Measurements from ENCODE around the gene ABCC11. TPM values are rescaled to one million over a fixed set of nuclear protein-coding genes. Genes with fewer than 3 reads are reported as not detected.
"Not testable (repeated sequence)": the region's sequence is repeated elsewhere in the genome, so short reads cannot be mapped to it uniquely, and the experiment has no call there.

Gene ABCC11
- total RNA-seq, 2 experiments from 2014 or later = 0.15 to 0.17 TPM

GRCh38 chr16:48168075-48168474 is 79.3 kb downstream of the ABCC11 start:
- POLR2A ChIA-PET = no interaction called here
- CTCF ChIA-PET = no interaction called here

- CTCF ChIA-PET = interaction anchor here (0.6 kb wide), 1 partner anchor 449 kb away, joined by 3 read pairs; no protein-coding TSS in a partner anchor
- POLR2A ChIA-PET = not testable (repeated sequence)
These were observed 80.7 kb downstream of the ABCC11 start for GRCh38 chr16:48166617-48167016.

DNA sequence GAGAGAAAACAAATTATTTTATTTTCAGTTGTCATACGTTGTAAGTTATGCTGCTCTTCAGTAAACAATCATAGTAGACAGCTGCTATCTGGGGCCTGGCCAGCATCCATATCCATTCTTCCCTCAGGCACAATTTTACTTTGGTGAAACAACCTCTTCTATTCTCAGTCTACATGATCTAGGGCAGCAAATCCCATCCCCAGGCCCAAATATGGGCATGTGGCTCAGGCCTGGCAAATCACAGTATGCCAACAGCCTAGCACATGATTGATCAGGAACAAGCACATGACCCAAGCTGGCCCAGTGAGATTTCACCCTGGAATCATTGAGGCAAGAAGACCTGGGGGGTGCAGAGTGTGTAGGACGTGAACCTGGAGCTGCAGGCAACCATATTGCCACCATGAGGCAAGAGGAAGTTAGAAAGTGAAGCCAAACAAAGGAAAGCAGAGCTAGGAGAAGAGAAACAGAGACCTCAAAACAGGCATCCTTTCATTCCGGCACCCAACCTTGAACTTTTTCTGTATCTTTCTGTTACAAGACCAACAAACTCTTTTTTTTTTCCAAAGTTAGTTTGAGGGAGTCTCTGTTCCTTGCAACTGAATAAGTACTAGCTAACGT is 81.3 kb downstream of the ABCC11 start:
- ChIA-PET CTCF (interaction anchor here (1.1 kb wide), 1 partner anchor 31 kb away, joined by 3 read pairs; no protein-coding TSS in a partner anchor), POLR2A (no interaction called here)

DNA sequence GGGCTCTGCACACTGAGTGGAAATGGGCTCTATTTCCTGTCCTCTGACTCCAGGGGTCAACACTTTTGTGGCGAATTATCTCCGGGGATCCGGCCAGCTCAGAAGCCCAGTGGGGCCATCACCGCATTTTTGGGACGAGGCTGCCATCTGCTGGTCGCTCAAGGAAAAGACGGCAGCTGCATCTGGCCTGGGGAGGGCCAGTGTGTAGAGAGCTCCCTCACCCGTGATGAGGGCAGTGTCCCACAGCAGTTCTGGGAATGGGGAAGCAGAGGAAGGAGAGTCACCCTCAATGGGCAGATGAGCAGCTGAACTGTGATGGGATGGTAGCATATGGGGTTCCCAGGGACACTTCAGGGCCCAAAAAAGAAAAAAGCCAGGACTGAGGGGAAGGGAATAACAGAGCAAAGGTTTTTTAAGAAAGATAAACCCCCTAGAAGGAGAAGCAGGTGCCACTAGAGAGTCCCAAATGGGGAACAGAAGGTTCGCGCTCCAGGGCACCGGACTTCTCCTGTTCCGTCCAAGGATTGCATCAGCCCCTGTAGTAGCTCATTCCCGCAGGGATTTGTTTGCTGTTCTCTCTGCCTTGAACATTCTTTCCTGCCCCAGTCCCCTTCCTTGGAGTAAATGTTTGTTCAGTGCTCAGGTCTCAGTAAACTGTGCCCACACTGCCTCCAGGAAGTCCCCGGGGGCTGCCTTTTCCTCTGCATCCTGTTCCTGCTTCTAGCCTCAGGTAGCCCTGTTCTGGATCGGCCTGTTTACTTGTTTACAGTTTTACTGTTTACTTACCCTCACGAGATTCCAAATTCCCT is 82.2 kb downstream of the ABCC11 start:
- ChIA-PET CTCF (interaction anchor here (0.6 to 2.2 kb wide), 7 partner anchors 9 to 1127 kb away, joined by 3 to 7 read pairs (median 5); no protein-coding TSS in a partner anchor), POLR2A (interaction anchor here (0.5 kb wide), 1 partner anchor 67 kb away, joined by 6 read pairs; no protein-coding TSS in a partner anchor)

- POLR2A ChIA-PET = no interaction called here
- CTCF ChIA-PET = no interaction called here
These were observed 84.4 kb downstream of the ABCC11 start for GRCh38 chr16:48162839-48163410.

GRCh38 chr16:48161906-48162305 is 85.4 kb downstream of the ABCC11 start:
- POLR2A ChIA-PET = no interaction called here
- CTCF ChIA-PET = no interaction called here

- ChIA-PET CTCF (no interaction called here), POLR2A (no interaction called here)
These were observed 86.8 kb downstream of the ABCC11 start for GRCh38 chr16:48160575-48160974.

DNA sequence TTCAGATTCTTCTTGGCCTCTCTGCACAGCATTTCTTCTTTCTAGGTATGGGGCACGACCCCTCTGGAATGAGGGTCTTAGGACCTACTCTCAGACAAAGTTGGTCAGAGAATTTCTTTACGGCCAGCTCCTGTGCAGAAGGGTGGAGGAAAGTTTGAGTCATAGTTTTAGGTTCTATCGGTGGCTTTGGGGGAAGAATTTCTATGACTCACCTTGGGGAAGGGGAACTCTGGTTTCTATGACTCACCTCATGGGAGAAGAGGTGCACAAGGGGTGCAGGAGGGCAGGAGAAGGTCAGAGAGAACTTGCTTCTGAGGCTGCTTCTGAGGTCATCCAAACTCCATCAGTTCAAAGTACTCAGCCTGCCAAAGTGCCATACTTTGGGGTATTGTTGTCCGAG is 89.0 kb downstream of the ABCC11 start:
- ChIA-PET CTCF (no interaction called here), POLR2A (interaction anchor here (0.7 kb wide), 1 partner anchor 35 kb away, joined by 3 read pairs; no protein-coding TSS in a partner anchor)

DNA sequence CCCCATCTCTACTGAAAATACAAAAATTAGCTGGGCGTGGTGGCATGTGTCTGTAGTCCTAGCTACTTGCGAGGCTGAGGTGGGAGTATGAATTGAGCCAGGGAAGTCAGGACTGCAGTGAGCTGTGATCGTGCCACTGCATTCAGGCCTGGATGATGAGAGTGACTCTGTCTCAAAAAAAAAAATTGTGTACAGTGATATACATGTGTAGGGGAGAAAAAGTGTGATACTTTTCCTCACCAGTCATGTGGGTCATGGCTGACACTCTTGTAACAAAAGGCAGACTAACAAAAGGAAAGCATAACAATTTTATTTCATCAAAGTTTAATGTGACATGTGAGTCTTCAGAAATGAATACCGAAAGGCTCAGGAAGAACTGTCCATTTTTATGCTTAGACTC is 89.5 kb downstream of the ABCC11 start:
- CTCF ChIA-PET = no interaction called here
- POLR2A ChIA-PET = interaction anchor here (0.7 kb wide), 1 partner anchor 35 kb away, joined by 3 read pairs; no protein-coding TSS in a partner anchor

GRCh38 chr16:48157302-48157701 is 90.0 kb downstream of the ABCC11 start:
- ChIA-PET CTCF (interaction anchor here (0.8 to 1.5 kb wide), 2 partner anchors 33 to 1139 kb away, joined by 3 to 4 read pairs; no protein-coding TSS in a partner anchor), POLR2A (no interaction called here)

- ChIA-PET CTCF (interaction anchor here (0.8 to 1.5 kb wide), 3 partner anchors 19 to 1139 kb away, joined by 3 to 4 read pairs (median 3); no protein-coding TSS in a partner anchor), POLR2A (no interaction called here)
These were observed 90.5 kb downstream of the ABCC11 start for GRCh38 chr16:48156790-48157209.

- POLR2A ChIA-PET = no interaction called here
- CTCF ChIA-PET = interaction anchor here (1.0 to 1.5 kb wide), 2 partner anchors 19 to 1138 kb away, joined by 3 read pairs; no protein-coding TSS in a partner anchor
These were observed 91.2 kb downstream of the ABCC11 start, which contains the start of gene ABCC12 for GRCh38 chr16:48155926-48156789. TSS of gene ABCC12 (minus strand) at chr16:48155993. CDS start at chr16:48146424, 9,569 bp downstream.

DNA sequence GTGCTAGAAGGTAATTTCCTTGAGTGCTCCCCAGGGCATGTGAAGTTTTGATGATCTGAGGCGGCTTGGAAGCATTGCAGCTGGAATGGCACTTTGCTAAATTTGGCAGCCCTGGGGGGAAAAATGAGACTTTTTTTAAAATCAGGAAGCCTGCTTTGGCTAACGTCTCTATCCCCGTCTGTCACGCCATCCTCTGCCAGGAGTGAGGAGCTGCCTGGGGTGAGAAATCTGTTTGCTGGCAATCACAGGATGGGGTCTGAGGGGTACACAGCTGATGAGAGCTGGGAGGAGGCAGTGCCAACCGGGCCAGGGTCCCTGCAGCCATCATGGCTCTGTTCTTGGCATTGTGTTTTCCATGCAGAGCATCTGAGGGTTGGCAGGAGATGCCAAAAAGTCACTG is 93.6 kb downstream of the ABCC11 start:
- ChIA-PET POLR2A (no interaction called here), CTCF (no interaction called here)

DNA sequence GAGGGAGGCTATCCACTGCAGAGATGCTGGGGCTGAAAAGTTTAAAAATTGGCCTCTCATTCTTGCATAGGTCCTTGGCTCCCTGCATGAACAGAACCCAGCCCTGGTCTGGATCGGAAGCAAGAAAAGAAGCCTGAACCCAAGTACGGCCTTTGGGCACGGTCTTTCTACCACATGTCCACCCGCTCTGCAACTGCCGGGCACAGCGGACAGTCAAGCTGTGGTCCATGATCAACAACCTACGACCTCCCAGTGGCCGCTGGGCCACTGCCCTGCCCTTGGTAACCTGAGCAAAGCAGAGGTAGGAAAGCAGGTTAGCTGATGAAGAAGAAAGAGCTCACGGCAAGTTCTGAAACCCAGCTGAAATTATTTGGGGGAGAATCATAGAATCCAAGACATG is 95.1 kb downstream of the ABCC11 start:
- ChIA-PET POLR2A (no interaction called here), CTCF (no interaction called here)

GRCh38 chr16:48150707-48151106 is 96.6 kb downstream of the ABCC11 start:
- ChIA-PET POLR2A (no interaction called here), CTCF (no interaction called here)

DNA sequence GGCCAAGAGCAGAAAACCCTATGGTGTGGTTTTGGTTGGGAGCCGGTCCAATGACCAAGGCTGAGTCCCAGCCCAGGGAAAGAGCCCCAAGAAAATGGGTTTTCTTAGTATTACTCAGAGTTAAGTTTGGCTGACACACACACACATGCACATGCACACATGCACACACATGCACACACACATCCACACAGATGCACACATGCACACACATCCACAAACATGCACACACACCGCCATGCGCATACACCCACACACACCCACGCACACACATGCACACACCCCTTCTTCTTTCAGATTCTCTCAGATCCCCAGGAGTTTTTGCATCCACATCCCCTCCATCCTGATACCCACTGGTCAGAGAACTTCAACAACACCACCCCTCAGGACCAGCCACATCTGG is 100.6 kb downstream of the ABCC11 start:
- ChIA-PET CTCF (no interaction called here), POLR2A (no interaction called here)

DNA sequence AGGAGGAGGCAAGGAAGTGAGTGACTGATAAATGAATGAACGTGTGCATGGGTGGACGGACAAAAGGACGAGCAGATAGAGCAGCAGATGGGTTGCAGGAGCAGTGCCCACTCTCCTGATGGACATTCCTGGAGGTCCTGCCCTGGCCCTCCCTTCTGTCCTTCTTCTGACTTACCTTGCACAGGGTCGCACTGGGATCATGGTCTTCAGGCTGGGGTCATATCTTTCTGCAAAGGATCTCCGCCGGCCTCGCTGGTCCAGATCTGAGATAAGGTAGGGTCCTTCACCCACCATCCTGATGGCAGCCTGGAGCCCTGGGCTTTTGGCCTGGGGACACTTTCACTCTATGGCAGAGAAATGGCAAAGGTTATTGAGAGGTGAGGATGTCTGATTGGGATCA is 101.2 kb downstream of the ABCC11 start:
- CTCF ChIA-PET = no interaction called here

DNA sequence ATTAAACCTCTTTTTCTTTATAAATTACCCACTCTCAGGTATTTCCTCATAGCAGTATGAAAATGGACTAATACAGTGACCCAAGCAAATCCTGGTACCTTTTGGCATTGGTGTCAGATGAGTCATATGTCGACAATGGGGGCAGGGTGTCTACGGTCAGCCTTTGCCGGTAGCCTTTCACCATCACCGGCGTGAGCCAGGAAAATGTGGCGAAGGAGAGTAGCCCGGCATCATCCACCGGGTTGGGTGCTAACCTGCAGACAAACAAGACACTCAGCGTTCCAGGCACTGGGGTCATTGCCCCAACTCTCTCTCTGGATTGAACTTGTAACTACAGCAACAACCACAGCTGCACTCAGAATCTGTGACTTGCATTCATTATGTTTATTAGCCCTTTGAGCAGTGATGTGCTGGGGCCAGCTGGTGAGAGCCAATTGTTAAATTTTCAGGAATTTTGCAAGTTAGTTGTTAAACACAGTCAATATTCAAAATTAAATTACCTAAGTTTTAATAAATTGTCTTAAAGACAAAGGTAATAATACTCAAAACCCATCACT is 103.4 kb downstream of the ABCC11 start:
- ChIA-PET CTCF (no interaction called here), POLR2A (no interaction called here)

More for the DNA sequence above, 101.2 kb downstream of the ABCC11 start:
- POLR2A ChIA-PET = no interaction called here

- CTCF ChIA-PET = no interaction called here
- POLR2A ChIA-PET = no interaction called here
These were observed 106.5 kb downstream of the ABCC11 start for GRCh38 chr16:48140821-48141220.
